ENCODE measurements around the gene CNBD2.

DNA sequence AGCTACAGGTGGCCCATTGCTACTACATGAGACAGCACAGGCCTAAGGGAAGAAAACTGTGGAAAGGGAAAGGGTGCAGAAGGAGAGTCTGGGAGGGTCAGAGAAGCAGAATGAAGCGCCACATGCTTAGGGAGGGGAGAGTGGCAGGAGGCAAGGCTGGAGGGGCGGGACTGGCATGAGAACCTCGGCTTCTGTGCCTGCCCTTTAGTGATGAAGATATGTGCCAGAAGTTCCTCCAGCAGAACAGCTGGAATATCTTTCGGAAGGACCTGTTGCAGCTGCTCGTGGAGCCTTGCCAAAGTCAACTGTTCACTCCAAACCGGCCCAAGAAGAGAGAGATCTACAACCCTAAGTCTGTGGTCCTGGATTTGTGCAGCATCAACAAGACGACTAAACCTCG is 61.8 kb downstream of the CNBD2 start:
- TF ChIP-seq POLR2A (IDR thresholded peaks at IDR 0.05), result no peak
- TF ChIP-seq, protein P1, sequence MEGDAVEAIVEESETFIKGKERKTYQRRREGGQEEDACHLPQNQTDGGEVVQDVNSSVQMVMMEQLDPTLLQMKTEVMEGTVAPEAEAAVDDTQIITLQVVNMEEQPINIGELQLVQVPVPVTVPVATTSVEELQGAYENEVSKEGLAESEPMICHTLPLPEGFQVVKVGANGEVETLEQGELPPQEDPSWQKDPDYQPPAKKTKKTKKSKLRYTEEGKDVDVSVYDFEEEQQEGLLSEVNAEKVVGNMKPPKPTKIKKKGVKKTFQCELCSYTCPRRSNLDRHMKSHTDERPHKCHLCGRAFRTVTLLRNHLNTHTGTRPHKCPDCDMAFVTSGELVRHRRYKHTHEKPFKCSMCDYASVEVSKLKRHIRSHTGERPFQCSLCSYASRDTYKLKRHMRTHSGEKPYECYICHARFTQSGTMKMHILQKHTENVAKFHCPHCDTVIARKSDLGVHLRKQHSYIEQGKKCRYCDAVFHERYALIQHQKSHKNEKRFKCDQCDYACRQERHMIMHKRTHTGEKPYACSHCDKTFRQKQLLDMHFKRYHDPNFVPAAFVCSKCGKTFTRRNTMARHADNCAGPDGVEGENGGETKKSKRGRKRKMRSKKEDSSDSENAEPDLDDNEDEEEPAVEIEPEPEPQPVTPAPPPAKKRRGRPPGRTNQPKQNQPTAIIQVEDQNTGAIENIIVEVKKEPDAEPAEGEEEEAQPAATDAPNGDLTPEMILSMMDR (IDR thresholded peaks at IDR 0.05), result no peak
